ENCODE measurements around the gene DMXL2.

- TF ChIP-seq EZH2phosphoT487 (IDR thresholded peaks at IDR 0.05; ENCODE audit: insufficient read depth, low read depth) (no peak), EZH2 (IDR thresholded peaks at IDR 0.05; ENCODE audit: insufficient read depth, poor library complexity, severe bottlenecking) (no peak)
These were observed 130.0 kb downstream of the DMXL2 start for GRCh38 chr15:51492528-51492927.
